ENCODE results near the gene PPP1R12A.

PPP1R12A gene

DNA sequence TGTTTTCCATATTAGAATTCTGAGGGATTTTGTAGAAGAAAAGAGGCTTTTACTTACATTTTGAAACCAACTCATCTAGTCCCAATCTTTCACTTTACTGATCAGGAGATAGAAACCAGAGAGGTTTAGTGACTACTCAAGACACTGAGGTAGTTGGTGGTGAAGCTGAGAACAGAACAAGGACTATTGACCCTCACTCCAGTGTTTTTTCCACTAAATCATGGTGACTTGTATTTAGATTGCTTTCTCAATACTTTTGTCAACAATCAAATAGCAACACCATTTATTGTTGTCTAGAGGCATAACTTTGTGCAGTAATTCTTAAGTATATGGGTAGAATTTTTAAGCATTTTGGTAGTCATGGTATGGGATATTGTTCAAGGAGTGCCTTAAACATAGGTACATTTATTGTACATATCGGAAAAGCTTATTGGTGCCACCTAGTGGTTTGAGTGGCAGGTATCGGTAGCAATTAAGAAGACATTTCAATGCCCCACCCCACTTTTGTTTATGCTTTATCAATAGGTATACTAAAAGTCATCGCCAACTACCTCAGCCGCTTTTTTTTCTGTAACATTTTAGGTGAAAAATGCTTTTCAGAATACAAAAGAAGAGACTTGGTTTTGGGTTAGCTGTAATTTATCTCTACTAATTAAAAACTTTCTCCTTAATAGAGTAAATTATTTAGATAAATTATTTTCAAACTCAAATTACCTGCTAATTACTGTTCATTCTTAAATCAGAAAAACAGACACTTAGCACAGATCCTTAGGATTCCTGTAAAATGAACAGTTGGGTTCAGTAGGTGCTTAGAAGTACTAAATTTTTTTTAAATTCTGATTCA lies 196.8 kb downstream of the PPP1R12A start:
- no peak overlapping the region for H3K27ac Mint-ChIP-seq
- H3K27me3 Mint-ChIP-seq, result no peaks in the 10 kb centered on the region
- peak; percentile 46 for ATAC-seq
- no peaks in the 10 kb centered on the region for H3K4me1 Mint-ChIP-seq
- H3K9me3 Mint-ChIP-seq, result no peaks in the 10 kb centered on the region
- no peak overlapping the region for H3K4me3 Mint-ChIP-seq
- peak in 1 of 2 donors; percentile 19 for DNase-seq

DNA sequence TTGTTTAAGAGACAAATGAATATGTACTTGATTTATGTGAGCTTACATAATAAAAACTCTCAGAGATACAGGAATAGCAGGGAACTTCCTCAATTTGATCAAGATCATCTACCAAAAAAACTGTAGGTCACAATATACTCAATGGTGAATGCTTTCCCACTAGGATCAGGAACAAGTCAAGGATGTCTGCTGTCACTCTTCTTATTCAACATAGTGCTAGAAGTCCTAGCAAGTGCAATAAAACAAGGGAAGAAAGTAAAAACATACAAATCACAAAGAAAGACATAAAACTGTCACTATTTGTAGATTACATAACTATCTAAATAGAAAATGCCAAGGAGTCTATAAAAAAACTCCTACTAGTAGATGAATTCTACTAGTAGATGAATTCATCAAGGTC lies 202.3 kb downstream of the PPP1R12A start:
- DNase-seq (no peak), ATAC-seq (no peak)
- H3K4me1 Mint-ChIP-seq, result no peaks in the 10 kb centered on the region
- H3K9me3 Mint-ChIP-seq, result no peaks in the 10 kb centered on the region
- no peak overlapping the region for H3K27ac Mint-ChIP-seq
- peaks cover 34% of the 10 kb centered on the region for H3K27me3 Mint-ChIP-seq
- H3K4me3 Mint-ChIP-seq, result no peak overlapping the region

DNA sequence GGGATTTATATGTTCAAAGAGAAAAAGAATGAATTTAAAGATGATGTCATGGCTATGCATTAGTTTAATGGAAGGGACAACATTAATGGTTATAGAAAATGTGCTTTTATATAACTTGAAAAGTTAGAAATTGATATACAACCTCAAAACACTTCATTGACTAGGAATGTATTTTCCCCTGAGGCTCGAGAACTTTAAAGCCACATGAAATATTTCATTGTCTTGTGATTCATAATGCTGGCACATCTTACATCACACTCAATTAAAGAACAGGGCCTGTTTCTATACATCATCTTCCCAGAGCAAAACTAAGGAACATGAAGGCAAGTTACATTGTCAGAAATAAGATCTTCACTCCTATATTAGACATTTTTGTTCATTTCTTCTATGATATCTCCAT lies 208.9 kb downstream of the PPP1R12A start:
- no peak overlapping the region for H3K4me3 Mint-ChIP-seq

More for the DNA sequence above, 208.9 kb downstream of the PPP1R12A start:
- Mint-ChIP-seq H3K27ac (no peak overlapping the region), H3K4me1 (no peaks in the 10 kb centered on the region), H3K9me3 (no peaks in the 10 kb centered on the region), H3K27me3 (peaks cover 22% of the 10 kb centered on the region)
- ATAC-seq (no peak), DNase-seq (no peak)
